Activated T-cell treated with anti-CD3 and anti-CD28 coated beads for 1 hour (primary cell): ENCODE data around the gene SERPINB2.
"Not testable (repeated sequence)": the region's sequence is repeated elsewhere in the genome, so short reads cannot be mapped to it uniquely, and the experiment has no call there.

Experiments used
- DNase-seq: peaks from one replicate; pipeline ENCODE4 v3.0.0-alpha.2; 2020; ENCODE audit warnings: low read depth

The SERPINB2 gene

DNA sequence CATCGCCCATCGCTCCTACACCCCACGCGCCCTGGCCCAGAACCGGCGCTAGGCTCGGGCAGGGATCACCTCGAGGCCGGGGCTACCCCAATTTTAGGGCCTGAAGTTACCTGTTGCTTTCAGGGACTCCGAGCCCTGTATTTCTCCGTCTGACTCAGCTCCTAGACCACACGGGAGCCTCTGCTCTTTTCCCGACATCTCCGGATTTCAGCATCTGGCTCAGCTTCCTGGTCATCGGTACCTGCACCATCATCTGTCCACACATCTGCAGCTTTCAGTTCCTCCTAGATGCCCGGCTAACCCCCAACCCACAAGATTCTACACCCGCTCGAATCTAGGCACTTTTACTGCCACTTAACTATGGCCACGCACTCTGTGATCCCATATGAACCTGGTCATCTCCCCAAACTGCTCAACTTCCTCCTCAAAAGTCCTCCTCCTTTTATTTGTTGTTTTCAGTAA is 49.5 kb downstream of the SERPINB2 start:
- no peak for DNase-seq

DNA sequence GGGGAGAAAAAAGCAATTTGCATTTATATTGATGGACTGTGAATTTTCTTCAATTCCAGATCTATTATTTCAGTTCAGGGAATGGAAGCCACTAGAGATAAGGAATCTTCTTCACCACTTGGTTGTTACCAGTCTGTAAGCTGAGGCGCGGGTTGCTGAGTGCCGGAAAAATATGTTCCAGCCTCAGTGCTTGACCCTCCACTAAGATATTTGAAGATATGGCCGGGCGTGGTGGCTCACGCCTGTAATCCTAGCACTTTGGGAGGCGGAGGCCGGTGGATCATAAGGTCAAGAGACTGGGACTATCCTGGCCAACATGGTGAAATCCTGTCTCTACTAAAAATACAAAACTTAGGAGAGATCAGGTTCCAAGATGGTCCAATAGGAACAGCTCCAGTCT is 52.5 kb downstream of the SERPINB2 start:
- DNase-seq: no peak

DNA sequence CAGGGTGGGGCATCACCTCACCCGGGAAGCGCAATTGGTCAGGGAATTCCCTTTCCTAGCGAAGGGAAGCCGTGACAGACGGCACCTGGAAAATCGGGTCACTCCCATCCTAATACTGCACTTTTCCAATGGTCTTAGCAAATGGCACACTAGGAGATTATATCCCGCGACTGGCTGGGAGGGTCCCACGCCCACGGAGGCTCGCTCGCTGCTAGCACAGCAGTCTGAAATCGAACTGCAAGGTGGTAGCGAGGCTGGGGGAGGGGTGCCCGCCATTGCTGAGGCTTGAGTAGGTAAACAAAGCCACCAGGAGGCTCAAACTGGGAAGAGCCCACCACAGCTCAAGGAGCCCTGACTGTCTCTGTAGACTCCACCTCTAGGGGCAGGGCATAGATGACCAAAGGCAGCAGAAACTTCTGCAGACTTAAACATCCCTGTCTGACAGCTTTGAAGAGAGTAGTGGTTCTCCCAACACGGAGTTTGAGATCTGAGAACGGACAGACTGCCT is 53.1 kb downstream of the SERPINB2 start:
- DNase-seq: not testable (repeated sequence)

DNA sequence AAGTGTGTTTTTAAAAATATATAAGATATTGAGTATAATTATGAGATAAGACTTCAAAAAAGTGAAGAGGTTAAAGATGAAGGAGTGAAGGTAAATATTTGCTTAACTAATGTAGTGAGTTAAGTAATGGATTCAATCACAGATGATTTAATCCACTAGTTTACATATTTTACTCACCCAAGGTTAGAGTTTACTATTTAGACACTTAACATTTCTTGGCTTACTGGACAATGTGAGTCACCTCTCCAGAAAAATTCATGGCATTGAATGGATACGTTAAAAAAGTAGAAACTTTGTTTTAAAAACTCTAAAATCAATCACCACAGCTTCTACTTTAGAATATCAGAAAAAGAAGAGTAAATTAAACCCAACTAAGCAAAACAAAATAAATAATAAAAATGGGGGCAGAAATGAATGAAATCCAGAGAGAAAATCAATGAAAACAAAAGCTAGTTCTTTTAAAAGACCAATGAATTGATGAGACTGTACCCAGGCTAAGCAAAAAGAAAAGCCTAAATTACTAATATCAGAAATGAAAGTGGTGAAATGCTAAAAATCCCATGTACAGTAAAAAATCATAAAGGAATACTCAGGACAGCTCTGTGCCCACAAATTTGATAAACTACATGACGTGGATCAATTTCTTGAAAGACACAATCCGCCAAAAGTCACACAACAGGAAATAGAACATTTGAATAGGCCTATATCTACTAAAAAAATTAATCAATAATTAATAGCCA is 59.7 kb downstream of the SERPINB2 start:
- DNase-seq: no peak

DNA sequence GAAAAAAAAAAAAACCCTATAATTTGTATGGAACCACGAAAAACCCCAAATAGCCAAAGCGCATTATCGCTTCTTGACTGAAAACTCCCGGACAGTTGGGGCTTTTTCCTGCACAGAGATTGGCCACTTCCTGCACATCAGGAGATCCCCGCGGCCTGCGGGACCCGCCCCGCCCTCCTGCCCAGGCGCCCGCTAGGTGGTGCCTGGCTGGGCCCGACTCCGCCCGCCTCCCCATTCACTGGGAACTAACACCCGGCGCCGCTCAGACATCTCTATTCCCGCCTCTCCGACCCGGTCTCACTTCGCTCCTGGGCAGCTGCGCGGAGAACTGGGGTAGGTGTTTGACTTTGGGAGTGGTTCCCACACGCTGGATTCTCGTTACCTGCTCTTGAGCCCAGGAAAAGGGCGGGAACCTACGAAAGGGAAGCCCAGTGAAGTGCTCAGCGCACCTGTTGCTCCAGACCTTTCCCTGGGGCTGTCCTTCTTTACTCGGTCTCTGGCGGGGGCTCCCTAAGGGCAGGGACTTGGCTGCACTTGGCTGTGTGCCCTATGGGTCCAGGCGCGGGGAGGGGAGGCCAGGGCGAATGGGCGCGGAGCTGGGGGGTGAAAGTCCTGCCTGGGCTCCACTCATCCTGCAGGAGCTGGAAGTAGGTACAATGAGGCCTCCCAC is 61.7 kb downstream of the SERPINB2 start, which contains the start of gene HMSD:
TSS of gene HMSD (plus strand) at position 234 of the 670 bp plus-strand sequence. CDS start 4,155 bp downstream, outside the sequence.
- DNase-seq: peak; percentile 24

DNA sequence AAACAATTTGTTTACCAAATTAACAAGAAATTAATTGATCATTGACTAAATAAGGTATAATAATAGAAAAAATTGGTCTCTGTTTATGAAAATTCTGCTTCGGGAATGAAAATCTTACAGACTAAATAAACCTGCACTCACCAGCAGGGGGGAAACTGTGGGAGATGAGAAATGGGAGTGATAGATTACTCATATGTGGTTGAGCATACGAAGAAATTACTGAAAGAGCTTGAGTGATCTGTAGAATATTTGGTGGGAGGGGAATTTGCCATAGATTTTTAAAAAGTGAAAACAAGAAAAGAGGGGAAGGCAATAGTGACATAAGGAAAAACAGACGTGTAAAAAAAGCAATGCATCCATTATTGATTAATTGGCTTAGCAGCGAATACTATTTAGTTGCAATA is 63.8 kb downstream of the SERPINB2 start:
- DNase-seq: no peak
